ENCODE measurements around the gene MRPL12.

The MRPL12 gene

DNA sequence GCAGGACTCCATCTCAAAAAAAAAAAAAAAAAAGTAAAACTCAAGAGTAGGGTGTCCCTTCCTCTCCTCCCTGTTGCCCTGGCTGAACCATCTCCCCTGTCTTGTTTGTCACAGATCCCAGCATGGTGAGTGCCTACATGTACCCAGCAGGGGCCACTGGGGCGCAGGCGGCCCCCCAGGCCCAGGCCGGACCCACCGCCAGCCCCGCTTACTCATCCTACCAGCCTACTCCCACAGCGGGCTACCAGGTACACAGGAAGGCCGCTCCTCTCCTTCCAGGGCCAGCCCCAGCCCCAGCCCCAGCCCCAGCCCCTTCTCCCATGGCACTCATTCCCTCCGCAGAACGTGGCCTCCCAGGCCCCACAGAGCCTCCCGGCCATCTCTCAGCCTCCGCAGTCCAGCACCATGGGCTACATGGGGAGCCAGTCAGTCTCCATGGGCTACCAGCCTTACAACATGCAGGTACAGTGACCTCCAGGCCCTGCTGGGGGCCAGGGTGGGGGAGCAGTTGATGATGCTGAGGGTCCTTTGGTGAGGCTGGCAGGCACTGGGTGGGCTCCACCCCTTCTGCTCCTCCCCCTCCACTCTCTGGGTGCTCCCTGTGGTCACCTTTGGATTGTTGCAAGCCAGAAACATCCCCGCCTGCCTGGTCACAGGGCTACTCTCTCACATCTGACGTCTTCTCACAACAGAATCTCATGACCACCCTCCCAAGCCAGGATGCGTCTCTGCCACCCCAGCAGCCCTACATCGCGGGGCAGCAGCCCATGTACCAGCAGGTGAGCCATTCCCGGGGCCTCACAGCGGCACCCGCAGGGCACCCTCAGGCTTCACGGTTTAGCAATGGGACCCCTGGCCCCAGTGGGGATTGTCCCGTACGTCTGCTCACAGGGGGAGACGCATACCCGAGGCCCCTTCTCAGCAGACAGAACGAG lies 2.5 kb upstream of the MRPL12 start:
- H3K9me3 ChIP-seq = no peaks in the 10 kb centered on the region
- peaks cover 8% of the 10 kb centered on the region for H3K4me1 ChIP-seq
- H3K4me3 ChIP-seq = peak overlapping the region; percentile 80
- in situ Hi-C loops (cut with MboI; ENCODE audit: low sequenced_read_pairs) = no loop called here
- DNase-seq (ENCODE audit: low spot score in 2 of 2) = no peak
- H3K36me3 ChIP-seq (replicated peaks) = peaks cover 85% of the 10 kb centered on the region
- no peaks in the 10 kb centered on the region for H3K27me3 ChIP-seq (ENCODE audit: low read depth)

DNA sequence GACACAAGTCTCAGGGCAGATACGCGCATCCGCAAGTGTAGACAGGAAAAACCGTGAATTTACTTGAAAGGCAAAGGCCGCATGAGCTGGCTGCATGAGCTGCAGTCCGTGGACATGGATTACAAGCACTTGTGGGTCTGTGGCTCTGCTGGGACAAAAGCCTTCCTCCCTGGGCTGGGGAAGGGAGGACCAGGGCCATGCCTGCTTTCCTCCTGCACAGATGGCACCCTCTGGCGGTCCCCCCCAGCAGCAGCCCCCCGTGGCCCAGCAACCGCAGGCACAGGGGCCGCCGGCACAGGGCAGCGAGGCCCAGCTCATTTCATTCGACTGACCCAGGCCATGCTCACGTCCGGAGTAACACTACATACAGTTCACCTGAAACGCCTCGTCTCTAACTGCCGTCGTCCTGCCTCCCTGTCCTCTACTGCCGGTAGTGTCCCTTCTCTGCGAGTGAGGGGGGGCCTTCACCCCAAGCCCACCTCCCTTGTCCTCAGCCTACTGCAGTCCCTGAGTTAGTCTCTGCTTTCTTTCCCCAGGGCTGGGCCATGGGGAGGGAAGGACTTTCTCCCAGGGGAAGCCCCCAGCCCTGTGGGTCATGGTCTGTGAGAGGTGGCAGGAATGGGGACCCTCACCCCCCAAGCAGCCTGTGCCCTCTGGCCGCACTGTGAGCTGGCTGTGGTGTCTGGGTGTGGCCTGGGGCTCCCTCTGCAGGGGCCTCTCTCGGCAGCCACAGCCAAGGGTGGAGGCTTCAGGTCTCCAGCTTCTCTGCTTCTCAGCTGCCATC lies 1.7 kb upstream of the MRPL12 start:
- in situ Hi-C loops (cut with MboI; ENCODE audit: low sequenced_read_pairs) = no loop called here
- Histone ChIP-seq H3K4me3 (peak overlapping the region; percentile 80), H3K36me3 (replicated peaks) (peaks cover 85% of the 10 kb centered on the region), H3K27me3 (ENCODE audit: low read depth) (no peaks in the 10 kb centered on the region), H3K9me3 (no peaks in the 10 kb centered on the region), H3K4me1 (peaks cover 8% of the 10 kb centered on the region)
- DNase-seq (ENCODE audit: low spot score in 2 of 2) = no peak

DNA sequence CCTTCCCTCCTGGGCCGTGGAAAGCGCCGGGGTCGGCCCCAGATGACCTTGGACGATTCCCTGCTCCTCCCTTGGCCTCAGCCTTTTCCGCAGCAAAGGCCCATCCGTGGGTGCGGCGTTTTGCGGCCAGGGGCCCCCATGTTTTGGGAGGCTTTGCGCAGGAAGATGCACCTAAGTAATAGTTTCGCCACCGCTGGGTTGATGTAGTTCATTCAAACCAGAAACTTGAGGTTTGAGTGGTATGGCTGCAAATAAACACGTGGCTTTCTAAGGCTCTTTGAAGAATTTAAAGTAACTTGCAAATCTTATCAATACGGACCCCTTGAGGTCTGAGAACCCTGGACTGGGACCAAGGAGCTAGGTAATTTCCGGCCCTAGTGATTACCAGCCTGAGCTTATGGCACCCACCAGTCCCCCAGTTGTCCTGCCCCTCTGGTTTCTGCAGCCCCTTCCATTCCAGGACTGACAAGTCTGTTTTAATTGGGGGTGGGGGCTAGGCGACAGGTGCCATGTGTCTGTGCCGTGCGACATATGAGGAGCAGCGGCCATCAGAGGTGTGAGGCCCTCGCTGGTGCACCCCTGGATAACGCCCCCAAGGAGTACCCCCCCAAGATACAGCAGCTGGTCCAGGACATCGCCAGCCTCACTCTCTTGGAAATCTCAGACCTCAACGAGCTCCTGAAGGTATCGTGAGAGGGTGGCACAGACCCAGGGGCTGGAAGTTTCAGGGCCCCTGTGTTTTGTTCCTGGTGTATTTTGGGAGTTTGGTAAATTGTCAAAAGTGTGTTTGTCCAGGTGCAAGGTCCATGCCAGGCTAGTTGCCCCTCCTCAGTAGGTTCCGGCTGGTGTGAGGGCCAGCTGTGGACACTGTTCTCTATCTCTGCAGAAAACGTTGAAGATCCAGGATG lies 834 bp downstream of the MRPL12 start:
- Histone ChIP-seq H3K27me3 (ENCODE audit: low read depth) (no peaks in the 10 kb centered on the region), H3K4me3 (peak overlapping the region; percentile 80), H3K4me1 (peaks cover 8% of the 10 kb centered on the region), H3K9me3 (no peaks in the 10 kb centered on the region), H3K36me3 (replicated peaks) (peaks cover 86% of the 10 kb centered on the region)
- in situ Hi-C loops (cut with MboI; ENCODE audit: low sequenced_read_pairs) = no loop called here
- DNase-seq (ENCODE audit: low spot score in 2 of 2) = no peak

DNA sequence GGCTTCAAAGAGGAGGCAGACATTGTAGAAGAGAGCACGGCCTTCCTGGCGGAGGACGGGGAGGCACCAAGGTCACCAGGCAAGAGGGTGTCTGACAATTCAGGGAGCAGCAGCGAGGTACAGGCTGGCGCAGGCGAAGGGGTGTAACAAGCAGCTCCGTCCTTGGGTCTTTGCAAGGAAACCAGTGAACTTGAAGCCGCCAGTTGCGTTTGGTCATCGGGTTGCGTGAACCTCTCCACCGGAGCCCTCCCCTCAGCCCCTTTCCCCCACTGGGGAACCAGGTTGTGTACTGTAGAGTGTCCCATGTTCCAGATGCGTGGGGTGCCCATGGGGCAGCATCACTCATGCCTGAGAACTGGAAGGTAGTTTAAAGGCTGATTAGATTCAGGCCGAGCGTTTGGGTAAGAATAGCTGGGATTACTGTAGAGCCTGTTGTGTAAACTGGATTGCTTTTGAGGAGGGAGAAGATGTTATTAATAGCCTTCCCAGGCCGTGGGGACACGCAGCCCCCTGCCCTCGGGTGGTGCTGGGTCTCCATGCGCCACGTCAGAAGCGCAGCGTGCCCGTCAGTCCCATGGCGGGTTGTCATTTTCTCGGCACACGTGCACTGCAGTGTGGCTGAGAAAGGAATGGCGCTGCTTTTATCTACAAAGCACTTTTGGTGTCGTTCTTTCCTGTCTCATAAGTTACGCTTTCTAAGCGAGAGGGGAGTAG lies 2.5 kb downstream of the MRPL12 start:
- in situ Hi-C loops (cut with MboI; ENCODE audit: low sequenced_read_pairs) = no loop called here

DNA sequence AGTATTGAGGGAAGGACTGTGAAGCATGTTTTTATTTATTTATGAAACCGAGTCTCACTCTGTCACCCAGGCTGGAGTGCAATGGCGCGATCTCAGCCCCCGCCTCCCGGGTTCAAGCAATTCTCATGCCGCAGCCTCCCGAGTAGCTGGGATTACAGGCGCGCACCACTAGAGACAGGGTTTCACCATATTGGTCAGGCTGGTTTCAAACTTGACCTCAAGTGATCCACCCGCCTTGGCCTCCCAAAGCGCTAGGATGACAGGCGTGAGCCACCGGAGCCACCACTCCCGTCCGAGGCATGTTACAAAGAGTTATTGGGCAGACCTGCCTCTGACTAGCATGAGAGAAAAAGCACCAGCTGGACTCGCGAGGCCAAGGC lies 3.1 kb downstream of the MRPL12 start:
- DNase-seq (ENCODE audit: low spot score in 2 of 2) = no peak
- Histone ChIP-seq H3K4me1 (peaks cover 13% of the 10 kb centered on the region), H3K4me3 (no peak overlapping the region), H3K36me3 (replicated peaks) (peaks cover 70% of the 10 kb centered on the region), H3K27me3 (ENCODE audit: low read depth) (no peaks in the 10 kb centered on the region), H3K9me3 (no peaks in the 10 kb centered on the region)
- in situ Hi-C loops (cut with MboI; ENCODE audit: low sequenced_read_pairs) = no loop called here

More for the DNA sequence above, 2.5 kb downstream of the MRPL12 start:
- Histone ChIP-seq H3K9me3 (no peaks in the 10 kb centered on the region), H3K4me3 (no peak overlapping the region), H3K36me3 (replicated peaks) (peaks cover 75% of the 10 kb centered on the region), H3K27me3 (ENCODE audit: low read depth) (no peaks in the 10 kb centered on the region), H3K4me1 (peaks cover 9% of the 10 kb centered on the region)
- no peak for DNase-seq (ENCODE audit: low spot score in 2 of 2)

DNA sequence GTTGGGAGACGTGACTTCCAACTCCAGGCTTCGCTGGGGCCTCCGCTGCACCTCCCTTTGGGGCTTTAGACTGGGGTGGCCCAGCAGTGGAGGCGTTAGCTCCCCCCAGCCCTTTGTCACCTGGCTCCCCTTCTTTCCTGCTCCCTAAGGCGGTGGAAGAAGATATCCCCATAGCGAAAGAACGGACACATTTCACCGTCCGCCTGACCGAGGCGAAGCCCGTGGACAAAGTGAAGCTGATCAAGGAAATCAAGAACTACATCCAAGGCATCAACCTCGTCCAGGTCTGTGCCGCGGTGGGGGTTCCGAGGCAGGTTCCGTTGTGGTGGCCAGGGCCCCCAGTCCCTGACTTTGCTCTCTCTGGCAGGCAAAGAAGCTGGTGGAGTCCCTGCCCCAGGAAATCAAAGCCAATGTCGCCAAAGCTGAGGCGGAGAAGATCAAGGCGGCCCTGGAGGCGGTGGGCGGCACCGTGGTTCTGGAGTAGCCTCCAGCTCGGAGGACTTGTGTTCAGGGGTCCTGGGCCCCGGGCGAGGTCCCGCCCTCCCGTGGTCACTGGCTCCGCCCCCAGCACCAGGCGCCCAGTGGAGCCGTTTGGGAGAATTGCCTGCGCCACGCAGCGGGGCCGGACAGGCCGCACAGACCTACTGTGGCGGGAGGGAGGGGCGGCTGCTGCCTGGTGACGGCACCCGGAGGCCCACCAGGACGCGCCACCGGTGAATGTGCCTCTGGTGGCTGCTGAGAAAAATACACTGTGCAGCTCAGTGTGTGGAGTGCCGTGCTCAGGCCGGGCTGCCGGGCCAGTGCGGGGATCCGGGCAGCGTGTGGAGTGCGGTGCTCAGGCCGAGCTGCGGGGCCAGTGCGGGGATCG lies 3.8 kb downstream of the MRPL12 start:
- H3K36me3 ChIP-seq (replicated peaks) = peaks cover 62% of the 10 kb centered on the region
- H3K27me3 ChIP-seq (ENCODE audit: low read depth) = no peaks in the 10 kb centered on the region
- no peak overlapping the region for H3K4me3 ChIP-seq
- in situ Hi-C loops (cut with MboI; ENCODE audit: low sequenced_read_pairs) = no loop called here
- no peaks in the 10 kb centered on the region for H3K9me3 ChIP-seq
- DNase-seq (ENCODE audit: low spot score in 2 of 2) = no peak
- H3K4me1 ChIP-seq = peaks cover 12% of the 10 kb centered on the region

DNA sequence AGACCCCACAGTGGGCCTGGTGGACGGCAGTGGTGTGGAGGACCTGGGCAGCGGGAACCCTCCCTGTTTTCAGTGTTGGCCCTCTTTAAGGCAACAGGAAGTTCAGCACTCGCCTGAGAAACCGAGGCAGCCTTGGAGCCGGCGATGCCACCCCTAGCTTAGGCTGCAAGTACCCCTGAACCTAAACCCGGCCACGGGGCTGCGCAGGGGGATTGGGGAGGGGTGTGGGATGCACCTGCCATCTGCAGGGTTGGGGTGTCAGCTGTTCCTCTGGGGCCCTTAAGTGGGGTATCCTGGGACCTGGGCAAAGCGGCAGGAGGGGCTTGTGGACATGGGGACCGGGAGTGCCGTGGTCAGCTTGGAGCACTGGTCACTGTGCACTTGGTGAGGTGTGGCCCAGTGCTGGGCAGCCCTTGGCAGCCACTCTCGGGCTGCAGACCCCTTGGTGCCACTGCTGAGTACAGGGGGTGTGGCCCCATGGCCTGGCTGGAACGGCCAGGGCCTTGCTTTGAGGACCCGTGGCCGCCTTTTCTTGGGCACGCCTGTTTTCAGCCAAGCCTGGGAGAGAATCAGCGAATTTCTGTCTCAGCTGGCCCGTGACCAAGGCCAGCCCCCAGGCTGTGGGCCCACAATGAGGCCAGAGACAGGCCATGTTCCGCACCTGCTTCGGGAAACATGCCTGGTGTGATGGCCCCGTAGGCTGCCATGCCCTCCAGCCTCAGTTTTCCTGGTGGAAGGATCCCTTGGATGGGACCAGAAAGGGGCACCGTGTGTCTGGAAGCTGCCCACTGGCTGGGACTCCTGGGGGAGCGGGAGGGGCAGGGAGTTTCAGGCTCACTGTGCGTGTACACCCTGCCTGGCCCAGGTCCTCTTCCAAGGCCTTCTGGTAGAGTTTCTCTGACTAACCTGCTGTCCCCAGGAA lies 4.8 kb downstream of the MRPL12 start:
- H3K4me3 ChIP-seq = no peak overlapping the region
- peaks cover 56% of the 10 kb centered on the region for H3K36me3 ChIP-seq (replicated peaks)
- no peaks in the 10 kb centered on the region for H3K27me3 ChIP-seq (ENCODE audit: low read depth)
- in situ Hi-C loops (cut with MboI; ENCODE audit: low sequenced_read_pairs) = no loop called here
- H3K4me1 ChIP-seq = peaks cover 12% of the 10 kb centered on the region
- H3K9me3 ChIP-seq = no peaks in the 10 kb centered on the region
- no peak for DNase-seq (ENCODE audit: low spot score in 2 of 2)

DNA sequence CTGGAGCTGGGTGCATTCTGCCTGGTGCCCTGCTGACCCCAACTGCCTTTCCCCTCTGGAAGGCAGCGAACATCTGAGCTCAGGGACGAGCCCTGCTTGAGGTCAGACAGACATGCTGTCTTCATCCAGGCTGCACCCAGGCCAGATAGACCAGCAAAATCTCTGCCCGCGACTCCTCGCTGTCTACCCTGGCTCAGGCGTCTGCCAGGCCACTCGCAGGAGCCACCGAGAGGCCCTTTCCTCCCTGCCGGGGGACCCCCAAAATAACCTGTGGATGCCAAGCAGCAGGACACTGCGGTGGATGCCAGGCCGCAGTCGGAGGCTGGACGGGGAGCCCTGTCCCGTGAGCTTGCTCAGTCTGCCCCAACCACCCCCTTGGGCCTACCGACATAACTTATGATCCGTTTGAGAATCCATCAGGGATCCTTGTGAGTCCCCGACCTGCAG lies 5.6 kb downstream of the MRPL12 start:
- no peak overlapping the region for H3K4me3 ChIP-seq
- no peaks in the 10 kb centered on the region for H3K9me3 ChIP-seq
- H3K27me3 ChIP-seq (ENCODE audit: low read depth) = no peaks in the 10 kb centered on the region
- no peak for DNase-seq (ENCODE audit: low spot score in 2 of 2)
- peaks cover 15% of the 10 kb centered on the region for H3K4me1 ChIP-seq
- in situ Hi-C loops (cut with MboI; ENCODE audit: low sequenced_read_pairs) = no loop called here
- H3K36me3 ChIP-seq (replicated peaks) = peaks cover 50% of the 10 kb centered on the region

DNA sequence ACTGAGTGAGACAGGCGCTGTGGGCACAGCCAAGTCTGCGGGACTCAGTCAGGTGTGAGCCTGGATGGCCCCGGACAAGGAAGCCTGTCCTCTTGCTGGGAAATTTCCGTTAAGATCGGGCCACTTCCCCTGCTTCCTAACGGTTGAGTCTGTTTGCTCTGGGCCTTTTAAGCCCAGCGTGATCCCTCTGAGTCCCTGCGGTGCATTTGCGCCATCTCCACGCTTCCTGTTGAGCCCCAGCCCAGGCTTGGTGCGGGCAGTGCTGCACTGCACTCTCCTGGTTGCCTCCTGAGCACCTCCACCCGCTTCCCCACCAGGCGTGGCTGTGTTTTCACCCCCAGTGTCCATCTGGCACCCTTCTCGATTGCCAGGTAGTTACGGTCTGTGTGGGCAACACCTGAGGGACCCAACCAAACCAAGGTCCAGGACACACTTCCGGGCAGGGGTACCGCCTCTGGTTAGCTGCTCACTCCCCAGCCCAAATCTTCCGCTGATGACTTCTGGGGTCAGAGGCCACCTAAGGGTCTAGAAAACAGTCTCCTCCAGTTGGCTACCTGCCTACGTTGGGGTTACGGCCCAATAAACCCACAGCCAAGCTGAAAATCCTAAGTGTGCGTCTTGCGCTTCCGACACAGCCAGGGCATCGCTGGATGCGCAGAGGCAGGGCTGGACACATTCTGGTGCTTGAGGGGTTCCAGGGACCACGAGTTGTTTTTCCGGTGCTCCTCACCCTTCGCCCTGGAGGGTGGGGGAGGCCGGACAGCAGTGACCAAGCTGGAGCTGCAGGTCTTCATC lies 7.5 kb downstream of the MRPL12 start:
- no peaks in the 10 kb centered on the region for H3K27me3 ChIP-seq (ENCODE audit: low read depth)

DNA sequence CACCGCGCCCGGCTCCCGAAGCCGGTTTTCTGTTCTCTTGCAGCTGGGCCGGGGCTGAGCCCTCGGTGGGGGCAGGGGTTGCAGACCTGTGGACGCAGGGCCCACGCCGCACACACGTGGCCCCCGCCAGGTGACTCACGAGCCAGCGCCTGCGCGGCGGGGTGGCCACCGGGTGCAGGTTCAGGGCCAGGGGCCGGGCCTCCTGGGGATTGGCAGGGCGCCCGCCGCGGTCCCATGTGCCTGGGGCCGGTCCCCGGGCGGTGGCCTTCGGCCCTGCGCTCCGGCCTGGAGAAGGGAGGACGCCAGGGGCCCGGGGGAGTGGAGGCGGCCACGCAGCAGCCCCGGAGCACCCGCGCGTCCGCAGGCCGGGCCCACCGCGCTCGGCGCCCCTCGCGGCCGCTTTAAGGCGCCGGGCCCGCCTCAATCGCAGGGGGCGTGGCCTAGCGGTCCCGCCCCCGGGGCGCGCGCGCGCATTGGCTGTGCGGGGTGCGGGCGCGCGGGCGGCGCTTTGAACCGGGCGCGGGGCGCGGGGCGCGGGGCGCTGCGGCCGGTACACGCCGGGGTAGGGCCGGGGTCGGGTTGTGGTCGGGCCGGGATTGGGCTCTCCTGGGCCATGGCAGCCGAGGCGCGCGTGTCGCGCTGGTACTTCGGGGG lies 8.8 kb downstream of the MRPL12 start, which contains the start of gene SLC25A10:
SLC25A10 (plus strand) TSS at position 471 of the 654 bp plus-strand sequence; CDS start at position 614, 143 bp downstream.
- DNase-seq (ENCODE audit: low spot score in 2 of 2) = peak; percentile 70 to 81
- H3K9me3 ChIP-seq = no peaks in the 10 kb centered on the region
- no peaks in the 10 kb centered on the region for H3K27me3 ChIP-seq (ENCODE audit: low read depth)
- H3K4me3 ChIP-seq = peak within 1 kb of the TSS; percentile 61
- H3K4me1 ChIP-seq = peaks cover 19% of the 10 kb centered on the region
- in situ Hi-C loops (cut with MboI; ENCODE audit: low sequenced_read_pairs) = no loop called here
- H3K36me3 ChIP-seq (replicated peaks) = peaks cover 44% of the 10 kb centered on the region

More for the DNA sequence above, 7.5 kb downstream of the MRPL12 start:
- Histone ChIP-seq H3K9me3 (no peaks in the 10 kb centered on the region), H3K36me3 (replicated peaks) (peaks cover 51% of the 10 kb centered on the region), H3K4me3 (no peak overlapping the region), H3K4me1 (peaks cover 19% of the 10 kb centered on the region)
- in situ Hi-C loops (cut with MboI; ENCODE audit: low sequenced_read_pairs) = no loop called here
- DNase-seq (ENCODE audit: low spot score in 2 of 2) = no peak
